PC-3 (cell line): ENCODE data around the gene NOS2. TPM values are rescaled to one million over a fixed set of nuclear protein-coding genes. Genes with fewer than 3 reads are reported as not detected.
"Not testable (repeated sequence)": the region's sequence is repeated elsewhere in the genome, so short reads cannot be mapped to it uniquely, and the experiment has no call there.

Experiments used
- ATAC-seq: fragments of 200-7000 bp; cut with Tn5 transposase; 2 replicates; pipeline ENCODE4 v1.9.1; 2020; ENCODE audit warnings: mild to moderate bottlenecking, moderate library complexity
- BruUV-seq: library from RNA; stranded (reverse); fragments of 400-500 nt; replicated peaks from 2 replicates; lab custom pipeline; 2021; lab: Mats Ljungman, UMichigan
- CTCF ChIA-PET: fragments of 300-600 bp; sonication (Branson Sonifier 250); formaldehyde crosslinking; loops from one replicate; lab custom pipeline; 2022; ENCODE audit warnings: antibody characterized with exemption; lab: Charles Lee
- POLR2A ChIA-PET: fragments of 300-600 bp; sonication (Branson Sonifier 250); formaldehyde crosslinking; loops from one replicate; lab custom pipeline; 2022; ENCODE audit warnings: antibody characterized with exemption; ENCODE audit not compliant: unreplicated experiment; lab: Charles Lee
- DNase-seq: peaks from one replicate; pipeline ENCODE4 v3.0.0-alpha.2; 2015
- H2AFZ ChIP-seq: fragments of 300-600 bp; sonication (generic); 2 replicates; pipeline ENCODE4 v1.6.0; 2016; ENCODE audit warnings: antibody characterized with exemption, low read length
- H3F3A ChIP-seq: fragments of 300-600 bp; sonication (generic); one replicate; pipeline ENCODE4 v1.6.0; 2017; ENCODE audit warnings: antibody characterized with exemption, low read length, control low read depth, mild to moderate bottlenecking; ENCODE audit not compliant: unreplicated experiment
- H3K27ac ChIP-seq: fragments of 300-600 bp; sonication (generic); 2 replicates; pipeline ENCODE4 v1.5.1; 2016; ENCODE audit warnings: mild to moderate bottlenecking, low read length
- H3K27me3 ChIP-seq: fragments of 300-600 bp; sonication (generic); 2 replicates; pipeline ENCODE4 v1.6.1; 2016; ENCODE audit warnings: low read length, mixed read lengths
- H3K36me3 ChIP-seq: fragments of 300-600 bp; sonication (generic); 2 replicates; pipeline ENCODE4 v1.6.1; 2016; ENCODE audit warnings: low read depth, mixed run types, low read length, mixed read lengths
- H3K4me1 ChIP-seq: fragments of 300-600 bp; sonication (generic); 2 replicates; pipeline ENCODE4 v1.5.1; 2016; ENCODE audit warnings: low read length; ENCODE audit not compliant: insufficient read depth
- H3K4me2 ChIP-seq: fragments of 300-600 bp; sonication (generic); 2 replicates; pipeline ENCODE4 v1.6.0; 2016; ENCODE audit warnings: low read length
- H3K4me3 ChIP-seq: fragments of 300-600 bp; sonication (generic); 2 replicates; pipeline ENCODE4 v1.5.1; 2016; ENCODE audit warnings: mild to moderate bottlenecking, low read length, mixed read lengths
- H3K79me2 ChIP-seq: fragments of 300-600 bp; sonication (generic); 2 replicates; pipeline ENCODE4 v1.6.1; 2017; ENCODE audit warnings: low read length, mixed read lengths
- H3K9ac ChIP-seq: fragments of 300-600 bp; sonication (generic); 2 replicates; pipeline ENCODE4 v1.6.0; 2016; ENCODE audit warnings: mild to moderate bottlenecking, low read length
- H3K9me2 ChIP-seq: fragments of 300-600 bp; sonication (generic); replicated peaks from 2 replicates; pipeline ENCODE4 v1.6.1; 2016; ENCODE audit warnings: mixed run types, low read length, mixed read lengths
- H3K9me3 ChIP-seq: fragments of 300-600 bp; sonication (generic); 2 replicates; pipeline ENCODE4 v1.6.1; 2016; ENCODE audit warnings: low read length, mixed read lengths
- H4K20me1 ChIP-seq: fragments of 300-600 bp; sonication (generic); 2 replicates; pipeline ENCODE4 v1.6.1; 2016; ENCODE audit warnings: low read length, mixed read lengths
- CTCF ChIP-seq: fragments of 300-600 bp; sonication (generic); conservative IDR thresholded peaks from 2 replicates; pipeline ENCODE4 v1.5.1; 2017; ENCODE audit warnings: antibody characterized with exemption, low read depth, mild to moderate bottlenecking, low read length
- EZH2 ChIP-seq: fragments of 300-600 bp; sonication (generic); IDR thresholded peaks from one replicate; pipeline ENCODE4 v1.6.1; 2017; ENCODE audit warnings: antibody characterized with exemption, mild to moderate bottlenecking, low read length; ENCODE audit not compliant: unreplicated experiment
- EZH2phosphoT487 ChIP-seq: fragments of 300-600 bp; sonication (generic); IDR thresholded peaks from 2 replicates; pipeline ENCODE4 v1.6.1; 2018; ENCODE audit warnings: mild to moderate bottlenecking, antibody characterized with exemption, low read length, borderline replicate concordance
- intact Hi-C: fragments of 100-400 bp; cut with micrococcal nuclease; formaldehyde crosslinking; loops from 2 replicates; pipeline ENCODE4 v1.9.0; 2023
- total RNA-seq: library from RNA; depleted of rRNA; stranded (reverse); fragments of >200 nt; gene quantifications from 2 replicates; pipeline ENCODE4 v1.2.3, GENCODE V29; 2014

NOS2 gene
- total RNA-seq, 1 experiment from 2014 or later: not detected

- H3K36me3 ChIP-seq: no peaks in the 10 kb centered on the region
- ChIA-PET POLR2A (no interaction called here), CTCF (no interaction called here)
- H2AFZ ChIP-seq: no peak overlapping the region
- no peaks in the 10 kb centered on the region for H3K4me1 ChIP-seq
- BruUV-seq: no TSS peak
- no peak for TF ChIP-seq EZH2phosphoT487
- TF ChIP-seq EZH2: no peak
- no peak for TF ChIP-seq CTCF
- DNase-seq (no peak), ATAC-seq (no peak)
- peaks cover 16% of the 10 kb centered on the region for H3K27me3 ChIP-seq
- H3F3A ChIP-seq: no peaks in the 10 kb centered on the region
- H3K9me3 ChIP-seq: no peaks in the 10 kb centered on the region
- H3K9me2 ChIP-seq: no peaks in the 10 kb centered on the region
- no peak overlapping the region for H3K9ac ChIP-seq
- no peak overlapping the region for H3K4me3 ChIP-seq
- intact Hi-C loops: no loop called here
- H3K4me2 ChIP-seq: no peak overlapping the region
- no peaks in the 10 kb centered on the region for H3K79me2 ChIP-seq
- no peak overlapping the region for H3K27ac ChIP-seq
- no peaks in the 10 kb centered on the region for H4K20me1 ChIP-seq
Observed at GRCh38 chr17:27846042-27846655, 45.8 kb upstream of the NOS2 start.

- no peaks in the 10 kb centered on the region for H3K36me3 ChIP-seq
- no peak overlapping the region for H3K4me2 ChIP-seq
- no peak overlapping the region for H3K27ac ChIP-seq
- H2AFZ ChIP-seq: no peak overlapping the region
- no peaks in the 10 kb centered on the region for H3K4me1 ChIP-seq
- no peaks in the 10 kb centered on the region for H3K79me2 ChIP-seq
- no peaks in the 10 kb centered on the region for H3K9me2 ChIP-seq
- no peak overlapping the region for H3K9ac ChIP-seq
- H4K20me1 ChIP-seq: no peaks in the 10 kb centered on the region
- intact Hi-C loops: no loop called here
- H3F3A ChIP-seq: no peaks in the 10 kb centered on the region
- DNase-seq: no peak
- H3K4me3 ChIP-seq: no peak overlapping the region
- H3K9me3 ChIP-seq: no peaks in the 10 kb centered on the region
- no TSS peak for BruUV-seq
- POLR2A ChIA-PET: no interaction called here
- CTCF ChIA-PET: no interaction called here
- no peak for ATAC-seq
- TF ChIP-seq EZH2: no peak
- no peak for TF ChIP-seq EZH2phosphoT487
- TF ChIP-seq CTCF: no peak
- H3K27me3 ChIP-seq: peaks cover 16% of the 10 kb centered on the region
Observed at GRCh38 chr17:27845264-27846041, 45.1 kb upstream of the NOS2 start.

- no peak overlapping the region for H3K4me2 ChIP-seq
- H3K27ac ChIP-seq: no peak overlapping the region
- TF ChIP-seq EZH2: no peak
- no peak for TF ChIP-seq CTCF
- no peak for TF ChIP-seq EZH2phosphoT487
- ATAC-seq: no peak
- no peak overlapping the region for H2AFZ ChIP-seq
- H3F3A ChIP-seq: no peaks in the 10 kb centered on the region
- no peaks in the 10 kb centered on the region for H4K20me1 ChIP-seq
- intact Hi-C loops: no loop called here
- ChIA-PET POLR2A (no interaction called here), CTCF (no interaction called here)
- H3K4me1 ChIP-seq: no peaks in the 10 kb centered on the region
- H3K9me3 ChIP-seq: no peaks in the 10 kb centered on the region
- BruUV-seq: no TSS peak
- H3K9ac ChIP-seq: no peak overlapping the region
- no peaks in the 10 kb centered on the region for H3K79me2 ChIP-seq
- no peaks in the 10 kb centered on the region for H3K9me2 ChIP-seq
- H3K4me3 ChIP-seq: no peak overlapping the region
- H3K27me3 ChIP-seq: no peaks in the 10 kb centered on the region
- DNase-seq: no peak
- H3K36me3 ChIP-seq: no peaks in the 10 kb centered on the region
Observed at GRCh38 chr17:27840688-27841087, 40.4 kb upstream of the NOS2 start.

GRCh38 chr17:27840406-27840678, 40.0 kb upstream of the NOS2 start:
- POLR2A ChIA-PET, H3K27me3 ChIP-seq, intact Hi-C loops, H3F3A ChIP-seq, H3K9me3 ChIP-seq, H3K9ac ChIP-seq, H2AFZ ChIP-seq, DNase-seq, H3K4me1 ChIP-seq, BruUV-seq, H3K79me2 ChIP-seq, H3K9me2 ChIP-seq, H3K4me3 ChIP-seq, CTCF ChIA-PET, H3K4me2 ChIP-seq, ATAC-seq, H4K20me1 ChIP-seq, H3K27ac ChIP-seq, H3K36me3 ChIP-seq: not testable (repeated sequence)
